ENCODE data around the gene C3orf33. TPM values are rescaled to one million over a fixed set of nuclear protein-coding genes. Genes with fewer than 3 reads are reported as not detected.

C3orf33 gene
- total and polyA plus RNA-seq, 8 donors, result 0.72 to 5.5 (median 1.5) TPM; not detected in 1

GRCh38 chr3:155791190-155791589, 14.9 kb downstream of the C3orf33 start:
- intact Hi-C loops (cut with DNase I; ENCODE audit: low total_unique reads), result no loop called here
- 93 to 100% (median 96%) methylated on average over 2 of the region's 2 CpGs for WGBS, 5 donors

GRCh38 chr3:155790272-155790925, 15.7 kb downstream of the C3orf33 start:
- Histone ChIP-seq H3K27me3 (no peaks in the 10 kb centered on the region), H3K9me3 (no peaks in the 10 kb centered on the region), H3K27ac (no peak overlapping the region), H3K36me3 (peaks cover 0 to 19% (median 10%) of the 10 kb centered on the region in 4 donors), H3K4me1 (no peaks in the 10 kb centered on the region), H3K4me3 (no peak overlapping the region)
- DNase-seq, result no peak
- intact Hi-C loops (cut with DNase I; ENCODE audit: low total_unique reads), result no loop called here
- WGBS, 5 donors, result 75 to 83% (median 78%) methylated on average over 4 of the region's 4 CpGs
- TF ChIP-seq POLR2A (IDR thresholded peaks at IDR 0.05) (no peak), EP300 (IDR thresholded peaks at IDR 0.05) (no peak), POLR2AphosphoS5 (IDR thresholded peaks at IDR 0.05) (no peak)
- TF ChIP-seq, protein P1, sequence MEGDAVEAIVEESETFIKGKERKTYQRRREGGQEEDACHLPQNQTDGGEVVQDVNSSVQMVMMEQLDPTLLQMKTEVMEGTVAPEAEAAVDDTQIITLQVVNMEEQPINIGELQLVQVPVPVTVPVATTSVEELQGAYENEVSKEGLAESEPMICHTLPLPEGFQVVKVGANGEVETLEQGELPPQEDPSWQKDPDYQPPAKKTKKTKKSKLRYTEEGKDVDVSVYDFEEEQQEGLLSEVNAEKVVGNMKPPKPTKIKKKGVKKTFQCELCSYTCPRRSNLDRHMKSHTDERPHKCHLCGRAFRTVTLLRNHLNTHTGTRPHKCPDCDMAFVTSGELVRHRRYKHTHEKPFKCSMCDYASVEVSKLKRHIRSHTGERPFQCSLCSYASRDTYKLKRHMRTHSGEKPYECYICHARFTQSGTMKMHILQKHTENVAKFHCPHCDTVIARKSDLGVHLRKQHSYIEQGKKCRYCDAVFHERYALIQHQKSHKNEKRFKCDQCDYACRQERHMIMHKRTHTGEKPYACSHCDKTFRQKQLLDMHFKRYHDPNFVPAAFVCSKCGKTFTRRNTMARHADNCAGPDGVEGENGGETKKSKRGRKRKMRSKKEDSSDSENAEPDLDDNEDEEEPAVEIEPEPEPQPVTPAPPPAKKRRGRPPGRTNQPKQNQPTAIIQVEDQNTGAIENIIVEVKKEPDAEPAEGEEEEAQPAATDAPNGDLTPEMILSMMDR (IDR thresholded peaks at IDR 0.05), result no peak

More at GRCh38 chr3:155791190-155791589, 14.9 kb downstream of the C3orf33 start:
- Histone ChIP-seq H3K36me3 (peaks cover 0 to 19% (median 10%) of the 10 kb centered on the region in 4 donors), H3K9me3 (no peaks in the 10 kb centered on the region), H3K27ac (no peak overlapping the region), H3K4me1 (no peaks in the 10 kb centered on the region), H3K27me3 (no peaks in the 10 kb centered on the region), H3K4me3 (no peak overlapping the region)
- TF ChIP-seq POLR2AphosphoS5 (IDR thresholded peaks at IDR 0.05) (no peak), POLR2A (IDR thresholded peaks at IDR 0.05) (no peak), EP300 (IDR thresholded peaks at IDR 0.05) (no peak)
- TF ChIP-seq, protein P1 (IDR thresholded peaks at IDR 0.05), result no peak
- DNase-seq, result no peak

GRCh38 chr3:155785662-155786295, 20.3 kb downstream of the C3orf33 start:
- no peaks in the 10 kb centered on the region for H3K4me1 ChIP-seq

DNA sequence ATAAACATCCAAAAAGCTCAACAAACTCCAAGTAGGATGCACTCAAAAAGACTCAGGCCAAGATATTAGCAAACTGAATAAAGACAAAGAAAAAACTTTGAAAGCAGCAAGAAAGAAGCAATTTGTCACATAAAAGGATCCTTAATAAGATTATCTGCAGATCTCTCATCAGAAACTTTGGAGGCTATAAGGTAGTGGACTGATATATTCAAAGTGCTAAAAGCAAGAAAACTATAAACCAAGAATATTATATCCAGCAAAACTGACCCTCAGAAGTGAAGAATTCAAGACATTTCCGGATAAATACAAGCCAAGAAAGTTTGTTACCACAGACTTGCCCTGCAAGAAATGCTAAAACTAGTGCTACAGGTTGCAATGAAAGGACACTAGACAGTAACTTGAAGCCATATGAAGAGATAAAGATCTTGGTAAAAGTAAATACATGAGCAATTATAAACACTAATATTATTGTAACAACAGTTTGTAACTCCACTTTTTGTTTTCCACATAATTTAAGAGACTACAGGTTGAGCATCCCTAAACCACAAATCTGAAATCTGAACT, 23.6 kb downstream of the C3orf33 start:
- WGBS, 5 donors, result 96 to 100% (median 100%) methylated on average over 1 of the region's 1 CpG
- no peak for DNase-seq
- Histone ChIP-seq H3K27ac (no peak overlapping the region), H3K27me3 (no peaks in the 10 kb centered on the region), H3K4me1 (no peaks in the 10 kb centered on the region), H3K9me3 (peaks cover 4 to 18% (median 13%) of the 10 kb centered on the region in 4 donors), H3K4me3 (no peak overlapping the region), H3K36me3 (peaks cover 0 to 37% (median 20%) of the 10 kb centered on the region in 4 donors)
- TF ChIP-seq POLR2AphosphoS5 (IDR thresholded peaks at IDR 0.05) (no peak), EP300 (IDR thresholded peaks at IDR 0.05) (no peak), POLR2A (IDR thresholded peaks at IDR 0.05) (no peak)
- TF ChIP-seq, protein P1 (IDR thresholded peaks at IDR 0.05), result no peak
- intact Hi-C loops (cut with DNase I; ENCODE audit: low total_unique reads), result no loop called here

More at GRCh38 chr3:155785662-155786295, 20.3 kb downstream of the C3orf33 start:
- intact Hi-C loops (cut with DNase I; ENCODE audit: low total_unique reads), result no loop called here
- Histone ChIP-seq H3K4me3 (no peak overlapping the region), H3K27ac (no peak overlapping the region), H3K9me3 (peaks cover 4 to 18% (median 13%) of the 10 kb centered on the region in 4 donors), H3K27me3 (no peaks in the 10 kb centered on the region), H3K36me3 (peaks cover 0 to 27% (median 13%) of the 10 kb centered on the region in 4 donors)
- TF ChIP-seq POLR2AphosphoS5 (IDR thresholded peaks at IDR 0.05), result no peak
- no peak for TF ChIP-seq EP300 (IDR thresholded peaks at IDR 0.05)
- TF ChIP-seq, protein P1 (IDR thresholded peaks at IDR 0.05), result no peak
- no peak for TF ChIP-seq POLR2A (IDR thresholded peaks at IDR 0.05)
- DNase-seq, result peak in 1 of 2 donors; percentile 8

Data from stomach (tissue), 9 donors.